Measurements from ENCODE around the gene ZKSCAN8.
A peak's percentile ranks its signal among the peaks of the same experiment; 100 is the strongest.
"Not testable (repeated sequence)": the region's sequence is repeated elsewhere in the genome, so short reads cannot be mapped to it uniquely, and the experiment has no call there.

ZKSCAN8 gene

DNA sequence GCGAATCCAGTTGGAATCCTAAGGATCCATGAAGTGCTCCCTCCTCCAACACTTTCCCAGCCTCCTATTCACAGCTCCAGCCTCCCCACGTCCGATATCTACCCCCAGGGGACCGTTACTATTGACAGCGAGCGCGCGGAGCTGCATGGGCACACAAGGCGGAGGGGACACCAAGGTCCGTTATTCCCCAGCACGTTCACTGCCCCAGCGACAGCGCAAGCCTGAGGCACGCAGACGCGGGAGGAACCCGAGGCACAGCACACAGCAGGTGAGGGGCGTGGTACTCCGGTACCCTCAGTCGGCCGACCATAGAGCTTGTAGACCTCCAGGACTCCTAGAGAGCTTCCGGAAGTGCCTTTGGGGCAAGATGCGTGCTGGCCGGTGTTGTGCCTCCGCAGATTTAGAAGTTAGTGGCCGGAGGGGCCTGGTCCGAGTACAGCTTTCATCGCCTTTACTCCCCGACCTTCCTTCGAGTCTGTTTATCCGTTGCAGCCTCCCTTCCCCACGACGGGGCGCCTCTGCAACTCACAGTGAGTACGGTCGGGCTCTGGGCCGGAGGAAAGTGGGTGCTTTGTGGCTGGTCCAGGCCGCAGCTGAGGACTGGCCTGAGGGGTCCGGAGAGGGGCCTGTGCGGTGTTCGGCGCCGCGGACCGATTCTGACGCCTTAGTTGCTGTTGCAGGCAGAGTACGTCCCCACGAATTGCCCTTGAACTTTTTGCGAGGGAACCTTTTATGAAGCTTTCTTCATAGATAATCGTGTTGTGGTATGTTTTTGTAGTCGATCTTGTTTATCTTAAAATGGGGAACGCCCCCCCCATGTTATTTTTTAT is at the start of gene ZKSCAN8:
ZKSCAN8 (plus strand) TSS at position 384 of the 830 bp plus-strand sequence. CDS start 6,525 bp downstream, outside the sequence.
- peak; percentile 69 to 97 (median 80) for DNase-seq
- intact Hi-C loops (cut with DNase I) = loop anchor here (1.0 to 2.0 kb wide), 2 partner anchors 17 to 215 kb away; partner anchors contain the start of gene ZSCAN16

DNA sequence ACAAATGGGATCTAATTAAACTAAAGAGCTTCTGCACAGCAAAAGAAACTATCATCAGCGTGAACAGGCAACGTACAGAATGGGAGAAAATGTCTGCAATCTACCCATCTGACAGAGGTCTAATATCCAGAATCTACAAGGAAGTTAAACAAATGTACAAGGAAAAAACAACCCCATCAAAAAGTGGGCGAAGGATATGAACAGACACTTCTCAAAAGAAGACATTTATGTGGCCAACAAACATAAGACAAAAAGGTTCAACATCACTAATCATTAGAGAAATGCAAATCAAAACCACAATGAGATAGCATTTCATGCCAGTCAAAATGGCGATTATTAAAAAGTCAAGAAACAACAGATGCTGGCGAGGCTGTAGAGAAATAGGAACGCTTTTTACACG is 39.5 kb upstream of the ZKSCAN8 start:
- DNase-seq; intact Hi-C loops (cut with DNase I): not testable (repeated sequence)

DNA sequence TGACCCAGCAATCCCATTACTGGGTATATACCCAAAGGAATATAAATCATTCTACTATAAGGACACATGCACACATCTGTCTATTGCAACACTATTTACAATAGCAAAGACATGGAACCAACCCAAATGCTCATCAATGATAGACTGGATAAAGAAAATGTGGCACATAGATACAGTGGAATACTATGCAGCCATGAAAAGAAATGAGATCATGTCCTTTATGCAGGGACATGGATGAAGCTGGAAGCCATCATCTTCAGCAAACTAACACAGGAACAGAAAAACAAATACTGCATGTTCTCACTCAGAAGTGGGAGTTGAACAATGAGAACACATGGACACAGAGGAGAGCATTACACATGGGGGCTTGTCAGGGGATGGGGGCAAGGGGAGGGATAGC is 39.0 kb upstream of the ZKSCAN8 start:
- DNase-seq; intact Hi-C loops (cut with DNase I): not testable (repeated sequence)

DNA sequence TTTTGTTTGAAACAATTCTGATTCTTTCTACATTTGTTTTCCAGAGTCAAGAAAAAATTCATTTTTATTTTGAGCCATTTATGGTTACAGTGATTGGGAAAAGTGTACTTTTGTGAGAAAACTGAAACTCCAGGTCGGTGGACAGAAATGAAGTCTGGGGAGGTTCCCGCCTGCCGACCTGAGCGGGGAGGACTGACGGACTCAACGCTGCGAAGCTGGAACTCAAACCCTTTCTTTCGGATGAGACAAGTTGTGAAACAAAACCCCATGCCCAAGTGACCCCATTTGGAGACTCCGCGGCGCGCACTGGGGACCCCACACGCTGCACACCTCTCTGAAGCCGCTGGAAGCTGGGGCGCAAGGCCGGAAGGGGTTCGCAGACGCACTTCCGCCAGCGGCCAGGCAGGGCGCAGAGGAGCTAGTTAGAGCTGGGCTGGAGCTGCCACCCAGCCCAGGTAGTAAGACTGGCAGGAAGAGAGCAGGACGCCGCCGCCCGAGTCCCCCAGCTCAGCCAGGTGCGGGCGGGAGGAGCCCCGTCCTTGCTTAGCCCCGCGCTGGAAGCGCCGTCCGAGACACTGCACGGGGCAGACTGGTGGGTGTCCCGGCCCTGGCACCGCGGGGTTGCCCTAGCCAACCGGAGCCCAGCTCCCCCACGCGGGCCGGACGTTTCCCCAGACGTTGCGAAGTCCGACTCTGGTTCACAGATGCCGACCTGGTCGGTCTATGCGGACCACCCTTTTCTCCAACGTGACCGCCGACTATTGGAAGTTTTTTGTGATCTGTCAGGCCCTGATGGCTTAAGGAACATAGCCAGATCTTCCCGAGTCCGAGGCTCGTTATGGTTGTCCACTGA is 37.1 kb upstream of the ZKSCAN8 start:
- peak; percentile 60 to 98 (median 83) for DNase-seq
- intact Hi-C loops (cut with DNase I) = no loop called here

DNA sequence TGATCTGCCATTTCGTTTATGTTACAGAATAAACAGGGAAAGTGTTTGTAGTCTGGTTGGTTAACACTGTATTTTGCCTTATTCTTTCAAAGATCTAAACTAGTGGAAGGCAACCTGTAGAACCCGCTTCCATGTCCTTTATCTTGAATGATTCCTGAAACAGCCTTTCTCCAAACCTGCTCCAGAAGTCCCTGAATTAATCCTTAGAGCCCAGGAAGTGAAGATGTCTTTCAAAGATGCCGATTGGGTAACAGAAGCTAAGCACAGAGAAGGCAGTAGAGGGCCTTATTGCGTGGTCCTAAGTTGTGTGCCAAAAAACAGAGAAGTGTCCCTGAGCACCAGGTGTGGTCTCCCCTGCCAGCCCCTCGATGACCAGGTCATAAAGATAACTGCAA is 36.4 kb upstream of the ZKSCAN8 start:
- intact Hi-C loops (cut with DNase I) = no loop called here
- DNase-seq = no peak

DNA sequence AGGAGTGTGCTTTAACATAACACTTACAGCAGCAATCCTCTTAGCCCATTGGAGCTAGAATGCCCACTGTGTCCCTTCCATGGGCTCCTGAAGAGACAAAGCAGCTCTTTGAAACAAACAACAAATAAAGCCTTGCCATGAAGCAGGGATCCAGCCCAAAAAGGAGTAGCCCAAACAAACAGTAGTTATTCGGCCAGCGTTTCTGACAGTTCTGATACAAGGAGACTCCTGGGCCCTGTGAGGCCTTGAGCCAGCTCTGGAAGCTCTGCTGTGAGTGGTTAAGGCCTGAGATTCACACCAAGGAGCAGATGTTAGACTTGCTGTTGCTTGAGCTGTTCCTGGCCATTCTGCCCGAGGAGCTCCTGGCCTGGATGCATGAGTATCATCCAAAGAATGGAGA is 34.2 kb upstream of the ZKSCAN8 start:
- peak in 3 of 10 donors; percentile 32 to 81 (median 32) for DNase-seq
- intact Hi-C loops (cut with DNase I) = no loop called here

DNA sequence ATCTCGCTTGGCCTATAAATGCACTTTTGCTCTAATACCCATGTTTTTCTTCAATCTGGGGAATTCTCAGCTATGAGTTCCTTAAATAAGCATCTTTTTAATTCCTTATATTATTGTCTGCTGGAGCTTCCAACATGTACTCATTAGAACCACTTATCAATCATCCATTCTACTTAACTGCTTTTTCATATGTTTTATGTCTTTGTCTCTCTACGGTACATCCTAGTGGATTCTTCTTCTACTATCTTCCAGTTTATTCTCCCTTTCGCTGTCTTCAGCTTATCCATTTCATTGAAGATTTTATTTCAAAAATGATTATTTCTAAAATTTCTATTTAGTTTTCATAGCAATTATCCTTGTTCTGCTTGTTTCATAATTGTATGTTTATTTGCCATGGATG is 29.7 kb upstream of the ZKSCAN8 start:
- DNase-seq = no peak
- intact Hi-C loops (cut with DNase I) = no loop called here

DNA sequence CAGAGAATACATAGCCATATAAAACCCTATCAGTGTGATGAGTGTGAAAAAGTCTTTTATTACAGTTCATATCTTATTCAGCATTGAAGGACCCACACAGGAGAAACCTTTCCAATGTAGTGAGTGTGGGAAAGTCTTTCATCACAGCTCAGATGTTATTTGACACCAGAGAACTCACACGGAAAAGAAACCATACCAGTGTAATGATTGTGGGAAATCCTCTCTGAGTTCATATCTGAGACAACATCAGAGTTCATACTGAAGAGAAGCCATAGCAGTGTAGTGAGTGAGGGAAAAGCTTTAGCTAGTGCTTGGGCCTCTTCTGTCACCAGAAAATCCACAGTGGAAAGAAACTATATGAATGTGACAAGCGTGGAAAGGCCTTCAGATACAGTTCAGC is 25.9 kb upstream of the ZKSCAN8 start:
- DNase-seq = no peak
- intact Hi-C loops (cut with DNase I) = no loop called here

DNA sequence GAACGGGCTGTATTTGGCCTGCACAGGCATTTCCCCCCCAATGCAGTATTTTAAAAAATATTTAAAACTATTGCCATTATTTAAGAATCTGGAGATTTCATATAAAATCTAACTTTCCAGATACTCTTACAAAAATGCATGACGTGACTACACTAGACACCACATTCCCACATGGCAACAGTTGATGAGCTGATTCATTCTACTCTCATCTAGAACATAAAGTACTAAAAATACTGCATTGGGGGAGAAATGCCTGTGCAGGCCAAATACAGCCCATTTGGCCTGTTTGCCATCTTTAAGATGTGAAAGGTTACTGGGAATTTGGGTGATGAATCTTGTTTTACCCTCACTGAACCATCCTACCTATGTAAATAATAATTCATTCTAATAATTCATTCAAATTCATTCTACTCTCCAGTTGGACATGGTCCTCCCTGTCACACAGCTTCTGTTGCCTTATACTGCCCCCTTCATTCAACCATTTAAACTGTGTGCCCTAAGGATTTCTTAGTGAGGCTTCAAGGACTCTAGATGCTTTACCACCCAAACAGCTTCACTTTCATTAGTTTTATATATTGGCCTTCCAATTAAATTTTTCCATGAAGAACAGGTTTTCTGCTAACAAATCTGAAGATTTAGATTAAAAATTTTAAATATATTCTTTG is 24.2 kb upstream of the ZKSCAN8 start:
- no peak for DNase-seq
- intact Hi-C loops (cut with DNase I) = no loop called here

DNA sequence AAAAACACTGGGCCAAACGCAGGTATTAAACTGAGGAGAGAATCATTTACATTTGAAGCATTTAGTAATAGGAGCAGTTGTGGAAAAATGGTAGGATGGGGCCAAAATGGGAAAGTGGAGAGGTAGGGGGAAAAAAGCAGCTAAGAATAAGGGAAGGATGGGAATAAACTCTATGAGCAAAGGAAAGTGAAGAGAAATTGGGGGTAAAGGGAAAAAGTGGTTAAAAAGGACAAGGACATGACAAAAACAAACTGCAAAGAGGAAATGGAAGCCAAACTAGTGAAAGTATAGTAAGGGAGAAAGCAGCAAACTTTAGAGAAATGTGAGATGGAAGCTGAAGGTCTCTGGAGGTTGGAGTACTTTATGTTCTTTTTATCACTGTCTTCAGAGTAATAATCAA is 23.5 kb upstream of the ZKSCAN8 start:
- intact Hi-C loops (cut with DNase I) = no loop called here
- no peak for DNase-seq

DNA sequence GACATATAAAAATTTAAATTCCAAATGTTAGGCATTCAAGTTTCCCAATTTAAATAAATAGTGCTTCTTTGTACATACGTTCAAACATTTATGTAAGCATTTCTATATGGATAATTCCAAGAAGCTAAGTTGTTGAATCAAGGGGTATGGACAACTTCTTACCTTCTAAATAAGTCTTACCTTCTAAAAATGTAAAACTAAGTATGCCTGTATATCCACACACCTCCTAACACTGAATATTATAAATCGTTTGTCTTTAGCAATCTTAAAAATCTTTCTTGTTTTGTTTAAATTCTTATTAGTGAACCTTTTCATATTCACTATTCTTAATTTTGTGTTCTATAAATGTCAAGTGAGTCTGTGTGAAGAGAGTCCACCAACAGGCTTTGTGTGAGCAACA is 19.8 kb upstream of the ZKSCAN8 start:
- no peak for DNase-seq
- intact Hi-C loops (cut with DNase I) = no loop called here

DNA sequence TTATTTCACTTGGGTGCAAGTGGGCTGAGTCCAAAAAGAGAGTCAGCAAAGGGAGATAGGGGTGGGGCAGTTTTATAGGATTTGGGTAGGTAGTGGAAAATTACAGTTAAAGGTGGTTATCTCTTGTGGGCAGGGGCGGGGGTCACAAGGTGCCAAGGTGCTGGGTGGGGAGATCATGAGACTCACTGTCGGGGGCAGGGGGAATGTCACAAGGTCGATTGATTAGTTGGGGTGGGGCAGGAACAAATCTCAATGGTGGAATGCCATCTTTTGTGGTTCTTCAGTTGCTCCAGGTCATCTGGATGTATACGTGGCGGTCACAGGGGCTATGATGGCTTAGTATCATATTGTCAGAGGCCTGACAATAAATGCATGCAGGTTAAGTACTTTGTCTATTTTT is 19.4 kb upstream of the ZKSCAN8 start:
- intact Hi-C loops (cut with DNase I); DNase-seq: not testable (repeated sequence)

DNA sequence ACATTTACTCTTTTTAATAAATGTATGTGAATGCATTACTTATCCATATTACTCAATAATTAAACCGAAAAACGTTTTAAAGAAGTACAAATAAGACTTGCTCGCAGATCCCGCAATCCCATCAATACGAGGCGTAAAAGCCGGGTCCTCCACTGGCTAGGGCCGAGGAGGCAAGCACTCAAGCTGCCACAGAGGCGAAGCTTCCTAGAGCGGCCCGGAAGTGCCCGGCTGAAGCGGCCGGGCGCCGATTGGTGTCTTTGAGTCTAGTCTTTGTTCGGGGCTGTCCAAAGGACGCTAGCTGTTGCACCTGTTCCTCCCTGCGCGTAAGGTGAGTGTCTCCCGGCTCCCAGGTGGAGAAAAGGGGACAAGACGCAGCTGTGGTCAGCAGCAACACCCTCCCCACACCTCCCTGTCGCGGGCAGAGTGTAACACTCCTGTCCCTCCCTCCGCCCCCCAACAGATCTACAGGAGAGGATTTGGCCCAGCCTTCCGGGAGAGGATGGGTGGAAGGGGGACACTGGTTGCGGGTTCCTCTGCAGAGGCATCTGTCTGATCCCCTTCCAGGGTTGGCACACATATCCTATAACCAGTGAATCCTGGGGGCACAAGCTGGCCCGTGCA is 17.2 kb upstream of the ZKSCAN8 start, which contains the start of gene ZSCAN16:
ZSCAN16 (plus strand) TSS at position 260 of the 621 bp plus-strand sequence. CDS start 835 bp downstream, outside the sequence.
- intact Hi-C loops (cut with DNase I) = loop anchor here (1.0 kb wide), 1 partner anchor 17 kb away; the partner anchor contains the start of gene ZKSCAN8
- DNase-seq = peak; percentile 74 to 97 (median 86)

DNA sequence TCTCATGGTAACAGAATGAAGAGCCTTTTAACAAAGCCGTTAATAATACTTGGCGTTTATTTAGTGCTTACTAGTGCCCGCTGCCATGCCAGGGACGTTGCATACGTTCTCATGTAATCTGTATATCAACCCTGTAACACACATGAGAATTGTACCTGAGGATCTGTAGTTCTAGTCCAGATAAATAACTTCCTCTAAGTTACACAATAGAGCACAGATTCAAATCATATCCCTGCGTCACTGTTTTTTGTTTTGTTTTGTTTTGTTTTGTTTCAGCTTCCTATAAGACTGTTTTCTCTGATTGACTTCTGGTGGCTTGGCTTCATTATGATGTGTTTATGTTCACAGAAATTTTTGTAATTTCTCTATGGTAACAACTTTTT is 16.7 kb upstream of the ZKSCAN8 start:
- intact Hi-C loops (cut with DNase I) = loop anchor here (1.0 kb wide), 1 partner anchor 16 kb away; the partner anchor contains the start of gene ZKSCAN8
- no peak for DNase-seq

DNA sequence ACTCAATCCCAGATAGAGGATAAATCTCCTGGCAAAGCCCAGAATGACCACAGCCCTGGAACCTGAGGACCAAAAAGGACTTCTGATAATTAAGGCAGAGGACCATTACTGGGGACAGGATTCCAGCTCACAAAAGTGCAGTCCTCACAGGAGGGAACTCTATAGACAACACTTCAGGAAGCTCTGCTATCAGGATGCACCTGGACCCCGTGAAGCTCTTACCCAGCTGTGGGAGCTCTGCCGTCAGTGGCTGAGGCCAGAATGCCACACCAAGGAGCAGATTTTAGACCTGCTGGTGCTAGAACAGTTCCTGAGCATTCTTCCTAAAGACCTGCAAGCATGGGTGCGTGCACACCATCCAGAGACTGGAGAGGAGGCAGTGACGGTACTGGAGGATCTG is 16.3 kb upstream of the ZKSCAN8 start:
- no peak for DNase-seq
- intact Hi-C loops (cut with DNase I) = no loop called here

DNA sequence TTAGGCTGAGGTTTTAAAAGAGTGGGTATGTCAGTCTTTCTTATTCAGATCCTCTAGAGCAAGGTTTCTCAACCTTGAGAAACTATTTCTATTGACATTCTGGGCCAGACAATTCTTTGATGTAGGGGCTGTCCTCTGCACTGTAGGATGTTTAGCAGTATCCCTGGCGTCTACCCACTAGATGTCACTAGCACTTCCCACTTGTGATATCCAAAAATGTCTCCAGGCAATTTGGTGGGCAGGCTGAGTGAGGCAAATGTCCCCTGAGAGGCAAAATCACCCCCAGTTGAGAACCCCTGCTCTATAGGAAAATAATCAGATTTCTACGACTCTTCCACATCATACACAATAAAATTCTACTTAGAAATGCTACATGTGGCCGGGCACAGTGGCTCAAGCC is 7.7 kb upstream of the ZKSCAN8 start:
- no peak for DNase-seq
- intact Hi-C loops (cut with DNase I) = loop anchor here (10.0 kb wide), 3 partner anchors 49 to 121 kb away; partner anchors contain the start of genes NKAPL, ZKSCAN4, ZNF165 and ZSCAN9

DNA sequence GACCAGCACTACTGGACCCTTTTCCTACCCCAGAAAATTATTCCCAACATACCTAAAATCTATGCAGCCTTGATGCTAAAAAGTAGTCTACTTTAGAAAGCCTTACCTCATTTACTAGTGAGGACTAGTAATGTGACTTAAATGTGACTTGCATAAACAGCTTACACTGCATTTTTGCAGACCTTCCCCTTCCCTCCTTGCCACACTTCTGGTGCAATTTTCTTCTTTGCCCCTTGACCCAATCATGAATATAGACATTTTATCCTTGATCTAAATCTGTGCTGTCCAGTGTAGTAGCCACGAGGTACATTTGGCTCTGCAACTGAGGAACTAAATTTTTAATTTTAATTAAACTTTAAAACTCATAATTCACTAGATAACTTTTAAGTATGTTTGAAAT is 7.0 kb upstream of the ZKSCAN8 start:
- no peak for DNase-seq
- intact Hi-C loops (cut with DNase I) = loop anchor here (10.0 kb wide), 3 partner anchors 50 to 120 kb away; partner anchors contain the start of genes NKAPL, ZKSCAN4, ZNF165 and ZSCAN9

DNA sequence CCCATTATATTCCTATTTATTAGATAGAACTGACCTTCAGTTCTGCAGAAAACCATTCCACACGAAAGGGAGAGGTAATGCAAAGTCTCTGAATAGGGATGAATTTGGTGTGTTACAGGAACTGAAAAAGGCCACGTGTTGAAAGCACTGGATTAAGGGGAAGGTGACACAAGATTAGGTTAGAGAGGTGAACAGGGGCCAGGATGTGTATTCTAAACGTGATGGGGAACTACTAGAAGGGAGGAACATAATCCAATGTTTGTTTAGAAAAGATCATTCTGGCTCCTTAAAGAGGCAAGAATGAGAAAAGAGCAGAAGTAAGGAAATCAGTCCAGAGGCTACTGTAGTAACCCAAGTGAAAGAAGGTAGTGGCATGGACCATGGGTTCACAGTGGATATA is 6.3 kb upstream of the ZKSCAN8 start:
- intact Hi-C loops (cut with DNase I) = loop anchor here (10.0 kb wide), 3 partner anchors 51 to 119 kb away; partner anchors contain the start of genes NKAPL, ZKSCAN4, ZNF165 and ZSCAN9
- no peak for DNase-seq

DNA sequence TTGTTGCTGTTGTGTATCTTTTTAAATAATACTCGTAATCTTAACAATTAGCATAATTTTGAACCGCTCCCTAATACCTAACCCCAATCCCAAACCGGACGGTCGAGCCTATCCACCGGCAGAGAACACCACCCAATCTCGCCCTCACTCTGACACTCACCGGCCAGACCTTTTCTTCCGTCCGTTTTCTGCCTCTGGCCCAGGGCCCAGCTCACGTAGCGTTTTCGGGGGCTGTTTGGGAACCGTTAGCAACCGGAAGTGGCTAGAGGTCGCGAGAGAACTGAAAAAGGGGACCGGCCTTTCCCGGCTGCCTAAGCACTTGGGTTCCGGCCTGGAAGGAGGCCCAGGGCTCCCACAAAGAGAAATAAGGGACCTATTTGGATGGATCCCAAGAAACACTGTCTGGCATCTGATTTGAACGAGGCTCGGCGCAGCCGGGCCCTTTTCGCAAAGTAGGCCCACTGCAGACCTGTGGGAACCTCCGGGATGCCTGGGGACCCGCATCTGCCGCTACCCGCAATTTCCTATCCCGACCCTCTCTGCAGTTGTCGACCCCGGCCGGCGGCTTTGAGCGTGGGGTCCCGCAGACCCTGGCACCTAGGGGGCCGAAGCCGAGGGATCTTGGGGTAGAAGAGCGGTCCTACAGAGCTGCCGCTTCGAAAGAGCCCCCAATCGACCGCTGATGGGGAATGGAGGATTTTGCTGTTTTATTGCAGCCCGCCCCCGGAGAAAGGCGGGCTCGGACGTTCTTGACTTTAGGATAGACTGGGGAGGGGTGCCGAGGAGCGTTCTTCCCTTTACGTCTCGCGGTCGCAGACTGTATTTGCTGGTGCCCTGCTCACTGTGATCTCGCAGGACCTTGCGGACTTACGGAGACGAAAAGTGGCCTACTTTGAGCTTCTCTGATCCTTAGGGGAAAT is 4.8 kb upstream of the ZKSCAN8 start:
- peak; percentile 80 to 98 (median 86) for DNase-seq
- intact Hi-C loops (cut with DNase I) = loop anchor here (10.0 kb wide), 3 partner anchors 52 to 118 kb away; partner anchors contain the start of genes NKAPL, ZKSCAN4, ZNF165 and ZSCAN9

Data from posterior cingulate gyrus (tissue), 11 donors.